Epithelial cell of proximal tubule (primary cell): ENCODE data around the gene TBC1D26. TPM values are rescaled to one million over a fixed set of nuclear protein-coding genes. Genes with fewer than 3 reads are reported as not detected.
"Not testable (repeated sequence)": the region's sequence is repeated elsewhere in the genome, so short reads cannot be mapped to it uniquely, and the experiment has no call there.

Experiments used
- DNase-seq: peaks from one replicate; pipeline ENCODE4 v3.0.0-alpha.2; 2011; ENCODE audit warnings: low read depth
- H3K4me3 ChIP-seq: 2 replicates; pipeline ENCODE4 v1.5.1; 2011; ENCODE audit warnings: low read depth, mild to moderate bottlenecking, low read length
- CTCF ChIP-seq: conservative IDR thresholded peaks from 2 replicates; pipeline ENCODE4 v1.5.1; 2012; ENCODE audit warnings: low read depth, mild to moderate bottlenecking, low read length
- total RNA-seq: library from RNA; depleted of rRNA; stranded (reverse); fragments of >200 nt; gene quantifications from 2 replicates; pipeline ENCODE4 v1.2.3, GENCODE V29; 2015

The TBC1D26 gene
- under 0.01 TPM in 1 of 2 replicates, not detected in the other for total RNA-seq

GRCh38 chr17:15731900-15732299, at the start of gene TBC1D26:
TSS of gene TBC1D26 (plus strand) at chr17:15732283. CDS start at chr17:15735349, 3,066 bp downstream.
- DNase-seq, H3K4me3 ChIP-seq: not testable (repeated sequence)

GRCh38 chr17:15683135-15683534, 48.9 kb upstream of the TBC1D26 start:
- DNase-seq = not testable (repeated sequence)
- peak overlapping the region; percentile 57 for H3K4me3 ChIP-seq

GRCh38 chr17:15683824-15684478, 48.1 kb upstream of the TBC1D26 start, which contains the start of gene TRIM16:
TSS of gene TRIM16 (minus strand) at chr17:15684311. CDS start at chr17:15651609, 32,702 bp downstream.
- DNase-seq = peak; percentile 4
- H3K4me3 ChIP-seq = peak within 1 kb of the TSS; percentile 57
- TF ChIP-seq CTCF = peak; percentile 28

- DNase-seq, H3K4me3 ChIP-seq: not testable (repeated sequence)
Measured at GRCh38 chr17:15687494-15687893, 44.6 kb upstream of the TBC1D26 start.

GRCh38 chr17:15698967-15699366, 33.1 kb upstream of the TBC1D26 start:
- peak overlapping the region; percentile 57 for H3K4me3 ChIP-seq
- not testable (repeated sequence) for DNase-seq

GRCh38 chr17:15699413-15699924, 32.6 kb upstream of the TBC1D26 start, which contains the start of gene ZNF286A:
TSS of gene ZNF286A (plus strand) at chr17:15699752. CDS start at chr17:15700330, 578 bp downstream.
- peak; percentile 75 for DNase-seq
- peak within 1 kb of the TSS; percentile 57 for H3K4me3 ChIP-seq

GRCh38 chr17:15699937-15700336, 32.1 kb upstream of the TBC1D26 start:
- H3K4me3 ChIP-seq = peak overlapping the region; percentile 57
- DNase-seq = not testable (repeated sequence)

- not testable (repeated sequence) for H3K4me3 ChIP-seq
Measured at GRCh38 chr17:15704239-15704638, 27.8 kb upstream of the TBC1D26 start.

GRCh38 chr17:15704813-15705212, 27.3 kb upstream of the TBC1D26 start:
- DNase-seq, H3K4me3 ChIP-seq: not testable (repeated sequence)

More at GRCh38 chr17:15704239-15704638, 27.8 kb upstream of the TBC1D26 start:
- not testable (repeated sequence) for DNase-seq

GRCh38 chr17:15708879-15709278, 23.2 kb upstream of the TBC1D26 start:
- H3K4me3 ChIP-seq, DNase-seq: not testable (repeated sequence)

GRCh38 chr17:15716601-15717563, 15.2 kb upstream of the TBC1D26 start:
- H3K4me3 ChIP-seq, DNase-seq: not testable (repeated sequence)

- DNase-seq, H3K4me3 ChIP-seq: not testable (repeated sequence)
Measured at GRCh38 chr17:15730535-15730934, 1.5 kb upstream of the TBC1D26 start.

GRCh38 chr17:15733174-15733789, 1.2 kb downstream of the TBC1D26 start:
- not testable (repeated sequence) for H3K4me3 ChIP-seq, DNase-seq

- DNase-seq, H3K4me3 ChIP-seq: not testable (repeated sequence)
Measured at GRCh38 chr17:15736578-15736977, 4.5 kb downstream of the TBC1D26 start.
